Panc1 (cell line): Measurements from ENCODE around the gene AEBP1. TPM values are rescaled to one million over a fixed set of nuclear protein-coding genes. Genes with fewer than 3 reads are reported as not detected.

ENCODE experiments used
- ATAC-seq: fragments of 200-7000 bp; cut with Tn5 transposase; 2 replicates; pipeline ENCODE4 v1.9.1; 2020; ENCODE audit warnings: mild to moderate bottlenecking, moderate library complexity
- BruUV-seq: library from RNA; stranded (reverse); fragments of 400-500 nt; replicated peaks from 2 replicates; lab custom pipeline; 2021; lab: Mats Ljungman, UMichigan
- CTCF ChIA-PET: fragments of 300-600 bp; sonication (Branson Sonifier 250); formaldehyde crosslinking; loops from one replicate; lab custom pipeline; 2022; ENCODE audit warnings: antibody characterized with exemption; lab: Charles Lee
- POLR2A ChIA-PET: fragments of 300-600 bp; sonication (Branson Sonifier 250); formaldehyde crosslinking; loops from one replicate; lab custom pipeline; 2022; ENCODE audit warnings: antibody characterized with exemption; lab: Charles Lee
- DNase-seq: peaks from one replicate; pipeline ENCODE4 v3.0.0-alpha.2; 2010; ENCODE audit warnings: low read depth, low spot score
- H3K27ac ChIP-seq: 2 replicates; pipeline ENCODE4 v1.5.1; 2011; ENCODE audit warnings: mild to moderate bottlenecking, low read length, inconsistent platforms
- H3K27me3 ChIP-seq: fragments of 200-500 bp; sonication (Bioruptor generic); 2 replicates; pipeline ENCODE4 v1.6.0; 2014; ENCODE audit warnings: low read length, inconsistent platforms; ENCODE audit not compliant: control insufficient read depth, insufficient read depth
- H3K36me3 ChIP-seq: fragments of 200-500 bp; sonication (Bioruptor generic); 2 replicates; pipeline ENCODE4 v1.5.1; 2014; ENCODE audit warnings: inconsistent platforms, mild to moderate bottlenecking, low read length, moderate library complexity; ENCODE audit not compliant: control insufficient read depth, insufficient read depth
- H3K4me1 ChIP-seq: 2 replicates; pipeline ENCODE4 v1.5.1; 2011; ENCODE audit warnings: inconsistent platforms, mild to moderate bottlenecking, low read length, moderate library complexity; ENCODE audit not compliant: control insufficient read depth, insufficient read depth
- H3K4me3 ChIP-seq, 2 experiments: 2 replicates each; pipeline ENCODE4 v1.5.1; 2011 to 2012; ENCODE audit warnings: low read depth in 2 of 2, low read length in 2 of 2, mild to moderate bottlenecking in 2 of 2, inconsistent platforms in 1 of 2, moderate library complexity in 1 of 2
- H3K9me3 ChIP-seq: fragments of 200-500 bp; sonication (Bioruptor generic); 2 replicates; pipeline ENCODE4 v1.5.1; 2014; ENCODE audit warnings: low read depth, mild to moderate bottlenecking, inconsistent platforms, low read length, moderate library complexity; ENCODE audit not compliant: control insufficient read depth, insufficient read depth
- POLR2AphosphoS5 ChIP-seq: IDR thresholded peaks from 2 replicates; pipeline ENCODE4 v1.6.1; 2012; ENCODE audit warnings: mild to moderate bottlenecking, low read depth, low read length, moderate library complexity
- SIN3A ChIP-seq: IDR thresholded peaks from 2 replicates; pipeline ENCODE4 v1.6.1; 2012; ENCODE audit warnings: low read depth, mild to moderate bottlenecking, low read length, moderate library complexity, borderline replicate concordance; ENCODE audit not compliant: insufficient read depth
- TCF7L2 ChIP-seq: IDR thresholded peaks from 2 replicates; pipeline ENCODE4 v1.6.1; 2011; ENCODE audit warnings: mild to moderate bottlenecking, low read depth, low read length, inconsistent platforms
- in situ Hi-C: cut with HindIII; loops from 2 replicates; pipeline ENCODE4 v1.10.0; 2016; ENCODE audit warnings: low sequenced_read_pairs, low pct_unique_long_range_greater_than_20kb
- intact Hi-C: fragments of 100-400 bp; cut with micrococcal nuclease; formaldehyde crosslinking; loops from one replicate; pipeline ENCODE4 v1.10.0; 2022; ENCODE audit not compliant: unreplicated experiment
- total RNA-seq: library from RNA; stranded (reverse); gene quantifications from one replicate; pipeline ENCODE4 v1.2.1, GENCODE V29; 2021; ENCODE audit not compliant: unreplicated experiment
- TF ChIP-seq, protein P1 (sequence below), 2 experiments: IDR thresholded peaks; 2 replicates each; pipeline ENCODE4 v1.6.1; 2011 to 2012; ENCODE audit warnings: low read depth in 2 of 2, control low read depth in 1 of 2, low read length in 1 of 2, mild to moderate bottlenecking in 1 of 2, moderate library complexity in 1 of 2; ENCODE audit not compliant: insufficient read depth in 1 of 2
- TF ChIP-seq, protein P2 (sequence below): fragments of 450-650 bp; IDR thresholded peaks from 2 replicates; pipeline ENCODE4 v1.5.1; 2017; ENCODE audit warnings: mild to moderate bottlenecking

Gene AEBP1
- total RNA-seq, 1 experiment from 2014 or later = 0.62 TPM

DNA sequence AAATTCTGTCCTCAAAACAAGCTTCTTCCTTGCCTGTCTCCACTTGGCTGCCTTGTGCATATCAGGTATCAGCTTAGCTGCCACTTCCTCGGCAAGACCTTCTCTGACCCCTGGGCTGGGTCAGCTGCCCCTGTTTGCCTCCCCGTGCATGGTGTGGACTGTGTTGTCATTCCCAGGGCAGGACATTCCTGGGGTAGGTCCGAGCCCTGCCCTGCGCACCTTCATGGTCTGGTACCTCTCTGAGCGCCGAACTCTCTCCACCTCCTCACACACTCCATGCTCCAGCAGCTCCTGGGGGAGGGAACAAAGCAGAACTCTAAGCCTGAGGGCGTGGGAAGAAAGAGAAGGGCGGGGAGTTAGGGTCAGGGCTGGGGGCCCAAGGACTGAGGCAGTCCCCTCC lies 25.6 kb upstream of the AEBP1 start:
- no peak for ATAC-seq
- ChIA-PET POLR2A (no interaction called here), CTCF (no interaction called here)
- Histone ChIP-seq H3K9me3 (no peaks in the 10 kb centered on the region), H3K4me3 (no peak overlapping the region), H3K36me3 (no peaks in the 10 kb centered on the region; the same call in 1 of the 2 replicates), H3K4me1 (peaks cover 10% of the 10 kb centered on the region; the same call in 1 of the 2 replicates), H3K27ac (no peak overlapping the region), H3K27me3 (no peaks in the 10 kb centered on the region)
- in situ Hi-C loops = no loop called here
- no TSS peak for BruUV-seq
- no peak for TF ChIP-seq POLR2AphosphoS5
- TF ChIP-seq SIN3A = no peak
- no peak for TF ChIP-seq TCF7L2
- TF ChIP-seq, protein P1, sequence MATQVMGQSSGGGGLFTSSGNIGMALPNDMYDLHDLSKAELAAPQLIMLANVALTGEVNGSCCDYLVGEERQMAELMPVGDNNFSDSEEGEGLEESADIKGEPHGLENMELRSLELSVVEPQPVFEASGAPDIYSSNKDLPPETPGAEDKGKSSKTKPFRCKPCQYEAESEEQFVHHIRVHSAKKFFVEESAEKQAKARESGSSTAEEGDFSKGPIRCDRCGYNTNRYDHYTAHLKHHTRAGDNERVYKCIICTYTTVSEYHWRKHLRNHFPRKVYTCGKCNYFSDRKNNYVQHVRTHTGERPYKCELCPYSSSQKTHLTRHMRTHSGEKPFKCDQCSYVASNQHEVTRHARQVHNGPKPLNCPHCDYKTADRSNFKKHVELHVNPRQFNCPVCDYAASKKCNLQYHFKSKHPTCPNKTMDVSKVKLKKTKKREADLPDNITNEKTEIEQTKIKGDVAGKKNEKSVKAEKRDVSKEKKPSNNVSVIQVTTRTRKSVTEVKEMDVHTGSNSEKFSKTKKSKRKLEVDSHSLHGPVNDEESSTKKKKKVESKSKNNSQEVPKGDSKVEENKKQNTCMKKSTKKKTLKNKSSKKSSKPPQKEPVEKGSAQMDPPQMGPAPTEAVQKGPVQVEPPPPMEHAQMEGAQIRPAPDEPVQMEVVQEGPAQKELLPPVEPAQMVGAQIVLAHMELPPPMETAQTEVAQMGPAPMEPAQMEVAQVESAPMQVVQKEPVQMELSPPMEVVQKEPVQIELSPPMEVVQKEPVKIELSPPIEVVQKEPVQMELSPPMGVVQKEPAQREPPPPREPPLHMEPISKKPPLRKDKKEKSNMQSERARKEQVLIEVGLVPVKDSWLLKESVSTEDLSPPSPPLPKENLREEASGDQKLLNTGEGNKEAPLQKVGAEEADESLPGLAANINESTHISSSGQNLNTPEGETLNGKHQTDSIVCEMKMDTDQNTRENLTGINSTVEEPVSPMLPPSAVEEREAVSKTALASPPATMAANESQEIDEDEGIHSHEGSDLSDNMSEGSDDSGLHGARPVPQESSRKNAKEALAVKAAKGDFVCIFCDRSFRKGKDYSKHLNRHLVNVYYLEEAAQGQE (IDR thresholded peaks at IDR 0.05; ENCODE audit: insufficient read depth in 1 of 2, low read depth in 2 of 2, low read length in 1 of 2) = no peak
- TF ChIP-seq, protein P2, sequence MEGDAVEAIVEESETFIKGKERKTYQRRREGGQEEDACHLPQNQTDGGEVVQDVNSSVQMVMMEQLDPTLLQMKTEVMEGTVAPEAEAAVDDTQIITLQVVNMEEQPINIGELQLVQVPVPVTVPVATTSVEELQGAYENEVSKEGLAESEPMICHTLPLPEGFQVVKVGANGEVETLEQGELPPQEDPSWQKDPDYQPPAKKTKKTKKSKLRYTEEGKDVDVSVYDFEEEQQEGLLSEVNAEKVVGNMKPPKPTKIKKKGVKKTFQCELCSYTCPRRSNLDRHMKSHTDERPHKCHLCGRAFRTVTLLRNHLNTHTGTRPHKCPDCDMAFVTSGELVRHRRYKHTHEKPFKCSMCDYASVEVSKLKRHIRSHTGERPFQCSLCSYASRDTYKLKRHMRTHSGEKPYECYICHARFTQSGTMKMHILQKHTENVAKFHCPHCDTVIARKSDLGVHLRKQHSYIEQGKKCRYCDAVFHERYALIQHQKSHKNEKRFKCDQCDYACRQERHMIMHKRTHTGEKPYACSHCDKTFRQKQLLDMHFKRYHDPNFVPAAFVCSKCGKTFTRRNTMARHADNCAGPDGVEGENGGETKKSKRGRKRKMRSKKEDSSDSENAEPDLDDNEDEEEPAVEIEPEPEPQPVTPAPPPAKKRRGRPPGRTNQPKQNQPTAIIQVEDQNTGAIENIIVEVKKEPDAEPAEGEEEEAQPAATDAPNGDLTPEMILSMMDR = no peak
- intact Hi-C loops = no loop called here
- DNase-seq = no peak

DNA sequence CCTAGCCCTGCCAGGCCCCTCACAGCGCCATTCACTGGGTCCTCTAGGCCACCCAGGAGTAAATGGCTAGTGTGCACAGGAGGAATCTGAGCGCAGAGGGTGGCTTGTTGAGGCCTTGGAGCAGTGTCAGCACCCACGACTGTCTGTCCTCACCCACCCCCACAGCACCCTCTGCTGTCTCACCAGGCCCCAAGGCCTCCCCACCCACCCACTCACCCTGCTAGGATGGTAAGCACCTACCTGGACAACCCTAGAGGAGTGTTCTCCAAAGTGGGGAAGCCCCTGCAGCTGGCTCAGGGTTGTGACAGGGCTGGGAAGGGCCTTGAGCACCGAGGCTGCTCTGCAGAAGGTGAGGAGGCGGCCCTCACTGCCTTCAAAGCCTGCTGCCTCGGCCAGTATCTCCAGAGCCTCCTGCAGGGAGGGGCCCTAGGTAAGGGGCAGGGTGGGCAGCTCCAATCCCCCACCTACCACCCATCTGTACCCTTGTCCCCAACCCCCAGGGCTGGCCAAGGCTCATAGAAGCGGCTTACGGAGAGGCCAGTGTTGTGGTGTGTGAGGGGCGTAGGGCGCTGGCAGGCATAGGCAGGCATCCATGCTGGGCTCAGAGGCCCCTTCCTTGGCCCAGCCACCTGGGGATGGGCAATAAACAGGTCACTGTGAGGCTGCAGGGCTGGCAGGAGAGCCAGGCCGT lies 24.7 kb upstream of the AEBP1 start:
- peaks cover 10% of the 10 kb centered on the region; the same call in 1 of the 2 replicates for H3K4me1 ChIP-seq
- BruUV-seq = no TSS peak
- H3K4me3 ChIP-seq = no peak overlapping the region
- no peaks in the 10 kb centered on the region for H3K27me3 ChIP-seq
- no peaks in the 10 kb centered on the region for H3K9me3 ChIP-seq
- in situ Hi-C loops (no loop called here), intact Hi-C loops (no loop called here)
- POLR2A ChIA-PET = no interaction called here
- ATAC-seq (no peak), DNase-seq (no peak)
- H3K27ac ChIP-seq = no peak overlapping the region
- CTCF ChIA-PET = interaction anchor here (0.6 kb wide), 1 partner anchor 10 kb away, joined by 7 read pairs; no protein-coding TSS in a partner anchor
- no peak for TF ChIP-seq POLR2AphosphoS5
- TF ChIP-seq, protein P1 (IDR thresholded peaks at IDR 0.05; ENCODE audit: insufficient read depth in 1 of 2, low read depth in 2 of 2, low read length in 1 of 2) = no peak
- TF ChIP-seq, protein P2 = no peak
- no peak for TF ChIP-seq SIN3A
- TF ChIP-seq TCF7L2 = no peak
- no peaks in the 10 kb centered on the region; the same call in 1 of the 2 replicates for H3K36me3 ChIP-seq
